Heart right ventricle (tissue), 16 donors: ENCODE results near the gene KRTAP5-7. TPM values are rescaled to one million over a fixed set of nuclear protein-coding genes. Genes with fewer than 3 reads are reported as not detected.
A peak's percentile ranks its signal among the peaks of the same experiment; 100 is the strongest.
"Not testable (repeated sequence)": the region's sequence is repeated elsewhere in the genome, so short reads cannot be mapped to it uniquely, and the experiment has no call there.

Source experiments
- ATAC-seq, 8 donors: fragments of 200-7000 bp; cut with Tn5 transposase; one replicate each; pipeline ENCODE4 v1.9.1; 2020; ENCODE audit warnings: mild to moderate bottlenecking in 8 of 8, moderate library complexity in 8 of 8, moderate number of reproducible peaks in 1 of 8
- DNase-seq, 2 donors: peaks; one replicate each; pipeline ENCODE4 v3.0.0-alpha.2; 2020
- H3K27ac ChIP-seq, 10 donors: fragments of 200-600 bp; sonication (generic) in 2 of 10; one replicate each; pipeline versions ENCODE4 v1.5.0 to v1.8.0; 2020 to 2022; ENCODE audit warnings: mild to moderate bottlenecking in 3 of 10
- H3K27me3 ChIP-seq, 7 donors: fragments of 200-600 bp; one replicate each; pipeline ENCODE4 v1.8.0; 2021 to 2022; ENCODE audit warnings: mild to moderate bottlenecking in 2 of 7
- H3K36me3 ChIP-seq, 9 donors: fragments of 200-600 bp; sonication (generic) in 1 of 9; one replicate each; pipeline versions ENCODE4 v1.5.0 to v1.8.0; 2020 to 2022; ENCODE audit warnings: mild to moderate bottlenecking in 2 of 9
- H3K4me1 ChIP-seq, 9 donors: fragments of 200-600 bp; sonication (generic) in 1 of 9; one replicate each; pipeline versions ENCODE4 v1.5.0 to v1.8.0; 2020 to 2022; ENCODE audit warnings: mild to moderate bottlenecking in 4 of 9
- H3K4me3 ChIP-seq, 10 donors: fragments of 200-600 bp; sonication (generic) in 2 of 10; one replicate each; pipeline versions ENCODE4 v1.5.0 to v1.8.0; 2020 to 2022; ENCODE audit warnings: mild to moderate bottlenecking in 7 of 10, moderate library complexity in 2 of 10
- H3K9me3 ChIP-seq, 11 donors: fragments of 200-600 bp in 10 of 11; sonication (generic) in 2 of 11; one replicate each; pipeline versions ENCODE4 v1.5.0 to v1.8.0; 2013 to 2022; ENCODE audit warnings: mild to moderate bottlenecking in 2 of 11, control low read depth in 1 of 11, moderate library complexity in 1 of 11
- CTCF ChIP-seq, 9 donors: fragments of 200-600 bp; sonication (generic) in 2 of 9; IDR thresholded peaks; one replicate each; pipeline versions ENCODE4 v1.5.0 to v1.8.0; 2021 to 2022; ENCODE audit warnings: antibody characterized with exemption in 9 of 9, mild to moderate bottlenecking in 5 of 9, moderate library complexity in 1 of 9
- WGBS, 2 donors: extraction: QIAGEN DNeasy Blood & Tissue Kit; methylation state at CpG; one replicate each; pipeline ENCODE4 v1.1.7; 2013; ENCODE audit warnings: inconsistent platforms in 1 of 2; 5-methylcytosine and 5-hydroxymethylcytosine counted together
- intact Hi-C, 10 donors: fragments of 100-400 bp; cut with DNase I; formaldehyde crosslinking; loops; one replicate each; pipeline versions ENCODE4 v1.11.1 to v1.14.2; 2022
- long read RNA-seq, 3 donors: library from polyadenylated mRNA; unstranded; transcript quantifications; one replicate each; pipeline ENCODE4 v2.0.0, GENCODE V29; 2020 to 2021
- polyA plus RNA-seq, 2 donors: library from polyadenylated mRNA; stranded (reverse); fragments of 200-250 nt; gene quantifications; one replicate each; pipeline ENCODE4 v1.2.3, GENCODE V29; 2013
- total RNA-seq, 10 donors: library from RNA; stranded (reverse); fragmentation: NEBNext Ultra II Directional in 3 of 10; extraction: Animal tissue kit (Norgen Biotek cat#: 25700) in 3 of 10; gene quantifications; one replicate each; pipeline versions ENCODE4 v1.2.1 to v1.2.4, GENCODE V29; 2021 to 2023
- donor health status: Arrhythmogenic right ventricular cardiomyopathy.
- donor health status: ischemic (EF 13 %, LVEDD 7.1; RV severe dilation, severe dysfunction).
- donor health status: healthy with polysubstance abuse.
- donor health status: DM: no; HTN: yes; CAD: no.
- donor health status: DM: no; HTN: no; CAD: no.
- donor health status: ischemic (EF 25% LVEDD 6.9; RV normal size, moderate dysfunction).
- donor health status: ischemic (EF 25% LVEDD 5.7; RV mildly dilated, moderate dysfunction).
- donor health status: healthy.
- donor health status: DM: yes; HTN: yes; CAD: no.
- donor health status: Ischemic cardiomyopathy.
- donor health status: ischemic (EF 35%, LVEDD 5.7; RV mildly dilated, moderate dysfunction).
- donor health status: nonischemic (EF 11% LVEDD 7.7; RV severe dilation, severe dysfunction).
- donor health status: DM: yes; HTN: yes; CAD: no.
- donor health status: PGD.
- donor health status: ischemic (EF 29% LVEDD 5.4; RV normal size, mild dysfunction).
- donor health status: nonischemic (EF 23%, LVEDD 6.1; RV moderate dilation, normal function).

Gene KRTAP5-7
- under 1 TPM in 1 of 10 donors, not detected in 9; 0.20 TPM for total RNA-seq
- under 1 TPM in 1 of 2 donors, not detected in 1; 0.01 TPM for polyA plus RNA-seq
- long read RNA-seq, donor 1 = 0 reads
- long read RNA-seq, donor 2 = 0 reads
- long read RNA-seq, donor 3 = 0 reads

DNA sequence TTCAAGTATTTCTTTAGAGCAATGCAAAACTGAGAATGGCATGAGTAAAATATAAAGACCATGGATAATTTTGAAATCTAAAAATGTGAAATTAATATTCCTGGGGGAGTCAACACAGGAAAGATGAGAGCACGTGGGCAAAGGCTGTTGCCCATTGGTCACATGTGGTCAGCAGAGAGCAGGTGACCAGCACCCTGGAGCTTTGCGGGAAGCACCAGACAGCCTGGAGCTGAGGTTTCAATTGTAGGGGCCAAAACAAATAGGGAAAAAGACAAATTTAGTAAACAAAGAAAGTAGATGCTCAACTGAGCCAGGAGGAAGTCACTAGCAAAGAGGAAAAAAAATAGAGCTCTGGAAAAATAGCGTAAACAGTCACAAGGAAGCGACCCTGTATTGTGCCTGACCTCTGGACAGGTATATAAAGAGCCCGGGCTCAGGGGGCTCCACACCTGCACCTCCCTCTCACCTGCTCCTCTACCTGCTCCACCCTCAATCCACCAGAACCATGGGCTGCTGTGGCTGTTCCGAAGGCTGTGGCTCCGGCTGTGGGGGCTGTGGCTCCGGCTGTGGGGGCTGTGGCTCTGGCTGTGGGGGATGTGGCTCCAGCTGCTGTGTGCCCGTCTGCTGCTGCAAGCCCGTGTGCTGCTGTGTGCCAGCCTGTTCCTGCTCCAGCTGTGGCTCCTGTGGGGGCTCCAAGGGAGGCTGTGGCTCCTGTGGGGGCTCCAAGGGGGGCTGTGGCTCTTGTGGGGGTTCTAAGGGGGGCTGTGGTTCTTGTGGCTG is at the start of gene KRTAP5-7:
KRTAP5-7 (plus strand) TSS at position 472 of the 780 bp plus-strand sequence; CDS start at position 506, 34 bp downstream.
- DNase-seq = not testable (repeated sequence)
- WGBS, 2 donors = 46 to 53% methylated on average over 10 of the region's 10 CpGs

GRCh38 chr11:71477641-71478527 is 49.2 kb upstream of the KRTAP5-7 start:
- H3K4me3 ChIP-seq = no peak overlapping the region
- ATAC-seq (peak in 2 of 8 donors; percentile 7 to 52), DNase-seq (no peak)
- intact Hi-C loops = no loop called here
- H3K9me3 ChIP-seq = no peaks in the 10 kb centered on the region
- TF ChIP-seq CTCF (IDR thresholded peaks at IDR 0.05) = no peak
- no peak overlapping the region for H3K27ac ChIP-seq
- H3K27me3 ChIP-seq = no peaks in the 10 kb centered on the region
- WGBS, 2 donors = 70 to 71% methylated on average over 25 of the region's 25 CpGs
- peaks cover 0 to 98% (median 66%) of the 10 kb centered on the region in 9 donors for H3K36me3 ChIP-seq
- H3K4me1 ChIP-seq = peaks cover 0 to 5% (median 0%) of the 10 kb centered on the region in 9 donors

More for the DNA sequence above, at the start of gene KRTAP5-7:
- H3K4me3 ChIP-seq, H3K27ac ChIP-seq, H3K36me3 ChIP-seq, H3K9me3 ChIP-seq, intact Hi-C loops, ATAC-seq, H3K27me3 ChIP-seq, H3K4me1 ChIP-seq: not testable (repeated sequence)

DNA sequence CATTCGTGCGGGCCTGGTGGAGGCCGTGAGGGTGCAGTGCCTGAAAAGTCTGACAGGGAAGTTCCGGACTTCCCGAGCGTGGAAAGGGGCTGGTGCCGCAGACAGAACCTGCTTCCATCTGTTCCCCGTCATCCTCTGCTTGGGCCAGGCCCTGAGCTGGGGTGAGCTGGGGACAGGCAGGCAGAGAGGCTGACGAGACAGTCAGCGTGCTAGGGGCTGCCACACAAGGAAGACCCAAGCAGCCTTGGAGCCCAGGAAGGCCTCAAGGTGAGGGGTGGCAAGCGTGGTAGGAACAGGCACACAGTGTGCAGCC is 48.6 kb upstream of the KRTAP5-7 start:
- 85 to 94% methylated on average over 11 of the region's 11 CpGs for WGBS, 2 donors
- no peak for DNase-seq
- Histone ChIP-seq H3K4me3 (no peak overlapping the region), H3K27me3 (no peaks in the 10 kb centered on the region), H3K36me3 (peaks cover 0 to 98% (median 65%) of the 10 kb centered on the region in 9 donors), H3K4me1 (peaks cover 0 to 5% (median 0%) of the 10 kb centered on the region in 9 donors), H3K9me3 (no peaks in the 10 kb centered on the region), H3K27ac (no peak overlapping the region)
- no peak for TF ChIP-seq CTCF (IDR thresholded peaks at IDR 0.05)
- ATAC-seq = no peak
- intact Hi-C loops = no loop called here

- Histone ChIP-seq H3K4me3 (no peak overlapping the region), H3K27ac (no peak overlapping the region), H3K27me3 (no peaks in the 10 kb centered on the region), H3K4me1 (peaks cover 0 to 5% (median 0%) of the 10 kb centered on the region in 9 donors), H3K36me3 (peaks cover 0 to 98% (median 57%) of the 10 kb centered on the region in 9 donors), H3K9me3 (no peaks in the 10 kb centered on the region)
- WGBS, 2 donors = 90 to 93% methylated on average over 24 of the region's 24 CpGs
- ATAC-seq = no peak
- intact Hi-C loops = no loop called here
- DNase-seq = no peak
- no peak for TF ChIP-seq CTCF (IDR thresholded peaks at IDR 0.05)
Observed at GRCh38 chr11:71481101-71481960, 45.7 kb upstream of the KRTAP5-7 start.
